Measurements from ENCODE around the gene PCYOX1L. TPM values are rescaled to one million over a fixed set of nuclear protein-coding genes. Genes with fewer than 3 reads are reported as not detected.

The PCYOX1L gene
- total and polyA plus RNA-seq, 2 of the 8 experiments (the other 6 are each of a cell fraction or from before 2014, with no cell fraction given): 6.8 to 17.2 TPM

DNA sequence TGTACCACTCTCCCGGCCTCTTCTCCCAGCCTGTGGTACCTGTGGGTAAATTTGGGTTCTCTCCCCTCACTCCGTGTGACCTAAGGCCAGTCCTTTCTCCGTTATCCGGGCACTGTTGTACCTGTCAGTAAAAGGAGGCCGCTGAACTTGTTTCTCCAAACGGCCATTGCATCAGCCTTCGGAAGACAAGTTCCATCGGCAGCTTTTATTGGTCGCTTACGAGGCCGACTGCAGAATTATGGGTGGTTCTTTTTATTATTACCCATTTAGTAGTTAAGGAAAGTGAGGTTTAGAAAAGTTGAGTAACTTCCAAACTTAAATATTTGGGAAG lies 12.0 kb upstream of the PCYOX1L start:
- peak overlapping the region; percentile 67 to 84 for H3K4me2 ChIP-seq (ENCODE audit: insufficient read depth in 1 of 2, low read depth in 2 of 2, low read length in 2 of 2)
- peak overlapping the region; percentile 37 for H4K91ac ChIP-seq (replicated peaks; ENCODE audit: insufficient read length, low read length)
- peak overlapping the region; percentile 31; the same call in 1 of the 2 replicates for H2AFZ ChIP-seq (ENCODE audit: low read length)
- 4% methylated on average over 9 of the region's 11 CpGs; no CpG with 5 or more reads in 1 of the 2 experiments for WGBS, 2 experiments (ENCODE audit: extremely low coverage in 1 of 2, insufficient coverage in 1 of 2, insufficient read length in 1 of 2, insufficient replicate concordance in 2 of 2, low coverage in 1 of 2, low lambda C conversion rate in 2 of 2, missing lambda C conversion rate in 1 of 2)
- no peak overlapping the region for H2BK20ac ChIP-seq (ENCODE audit: low read length)
- H3K9me3 ChIP-seq (ENCODE audit: insufficient read depth in 2 of 2, low read depth in 1 of 2, low read length in 1 of 2): no peaks in the 10 kb centered on the region
- FAIRE-seq (no peak), DNase-seq (ENCODE audit: low read depth in 1 of 2, low spot score in 2 of 2) (no peak)
- H3K79me1 ChIP-seq (ENCODE audit: low read depth, low read length): no peaks in the 10 kb centered on the region; the same call in 1 of the 2 replicates
- H3K23me2 ChIP-seq (ENCODE audit: low read depth, low read length): peaks cover 12% of the 10 kb centered on the region
- H3K9ac ChIP-seq (replicated peaks in 1 of 4; ENCODE audit: extremely low read depth in 1 of 4, low read depth in 3 of 4, low read length in 3 of 4): peak overlapping the region; percentile 66 to 91 (median 82)
- POLR2A ChIA-PET (ENCODE audit: partially characterized antibody): interaction anchor here (1.0 to 5.0 kb wide), 16 partner anchors 10 to 101 kb away, joined by 3 to 72 read pairs (median 5); partner anchors contain the start of gene PCYOX1L
- H2AK5ac ChIP-seq (ENCODE audit: low read depth, low read length): peak overlapping the region; percentile 79; the same call in 1 of the 2 replicates
- no peak overlapping the region for H2BK15ac ChIP-seq (ENCODE audit: low read length)
- H4K5ac ChIP-seq (ENCODE audit: insufficient read length, low read depth, low read length): peak overlapping the region; percentile 85
- H3K4me3 ChIP-seq (ENCODE audit: extremely low read depth in 1 of 4, insufficient read depth in 2 of 4, low read depth in 3 of 4, low read length in 4 of 4): peak overlapping the region; percentile 72 to 99 (median 93)
- peaks cover 24 to 39% (median 32%) of the 10 kb centered on the region in 4 experiments for H3K36me3 ChIP-seq (ENCODE audit: control insufficient read depth in 2 of 4, insufficient read depth in 4 of 4, low read length in 3 of 4)
- peak overlapping the region; percentile 61 for H2BK120ac ChIP-seq (replicated peaks; ENCODE audit: low read depth, low read length)
- H3K4me1 ChIP-seq (replicated peaks in 1 of 4; ENCODE audit: control insufficient read depth in 3 of 4, insufficient read depth in 4 of 4, low read length in 3 of 4): peaks cover 0 to 5% (median 1%) of the 10 kb centered on the region in 4 experiments; a peak in 4 of 7 replicates
- peak overlapping the region; percentile 86 for H3K27ac ChIP-seq (ENCODE audit: low read depth, low read length)
- H3K27me3 ChIP-seq (replicated peaks in 1 of 4; ENCODE audit: control insufficient read depth in 3 of 4, extremely low read depth in 1 of 4, insufficient read depth in 3 of 4, low read length in 3 of 4): no peaks in the 10 kb centered on the region
- H2BK5ac ChIP-seq (ENCODE audit: low read depth, low read length): peak overlapping the region; percentile 97
- H3K79me2 ChIP-seq (ENCODE audit: control insufficient read depth in 1 of 2, insufficient read depth in 2 of 2, low read length in 2 of 2): peaks cover 0 to 29% of the 10 kb centered on the region in 2 experiments; a peak in 2 of 4 replicates
- TF ChIP-seq KDM4A (IDR thresholded peaks at IDR 0.05; ENCODE audit: low read depth, low read length, severe bottlenecking) (no peak), CEBPB (IDR thresholded peaks at IDR 0.05; ENCODE audit: low read depth, low read length) (peak; percentile 39; the same call in 1 of the 2 replicates)
- peak overlapping the region; percentile 96 for H4K8ac ChIP-seq (ENCODE audit: extremely low read depth, insufficient read depth, low read length)
- H3K18ac ChIP-seq (ENCODE audit: extremely low read depth, low read length): peak overlapping the region; percentile 80
- no peak overlapping the region for H3K23ac ChIP-seq (ENCODE audit: insufficient read length)
- H3K56ac ChIP-seq (replicated peaks; ENCODE audit: insufficient read length, low read depth, low read length): peak overlapping the region; percentile 87
- peaks cover under 1 to 2% of the 10 kb centered on the region in 2 experiments for H4K20me1 ChIP-seq (replicated peaks in 1 of 2; ENCODE audit: control insufficient read depth in 1 of 2, insufficient read depth in 2 of 2, low read length in 2 of 2)
- H2BK12ac ChIP-seq (ENCODE audit: low read depth, low read length): peak overlapping the region; percentile 69; the same call in 1 of the 2 replicates
- H3K14ac ChIP-seq (ENCODE audit: insufficient read length): no peak overlapping the region
- H3K4ac ChIP-seq (replicated peaks; ENCODE audit: insufficient read length, low read depth, low read length): peak overlapping the region; percentile 92
- CTCF ChIA-PET (ENCODE audit: partially characterized antibody): interaction anchor here (0.7 to 4.1 kb wide), 10 partner anchors 10 to 190 kb away, joined by 3 to 26 read pairs (median 5); no protein-coding TSS in a partner anchor
